ENCODE measurements around the gene TLR9.
"Not testable (repeated sequence)": the region's sequence is repeated elsewhere in the genome, so short reads cannot be mapped to it uniquely, and the experiment has no call there.

Gene TLR9

GRCh38 chr3:52194485-52195290 lies 30.8 kb downstream of the TLR9 start:
- DNase-seq = no peak

DNA sequence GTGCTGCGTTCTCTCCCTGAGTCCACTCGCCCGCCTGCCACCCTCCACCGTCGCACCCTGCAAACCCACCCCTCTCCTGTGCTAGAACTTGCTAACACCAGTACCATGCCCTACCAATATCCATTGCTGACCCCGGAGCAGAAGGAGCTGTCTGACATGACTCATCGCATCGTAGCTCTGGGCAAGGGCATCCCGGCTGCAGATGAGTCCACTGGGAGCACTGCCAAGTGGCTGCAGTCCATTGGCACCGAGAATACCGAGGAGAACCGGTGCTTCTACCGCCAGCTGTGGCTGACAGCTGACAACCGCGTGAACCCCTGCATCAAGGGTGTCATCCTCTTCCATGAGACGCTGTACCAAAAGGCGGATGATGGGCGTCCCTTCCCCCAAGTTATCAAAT lies 32.4 kb downstream of the TLR9 start:
- no peak for DNase-seq

DNA sequence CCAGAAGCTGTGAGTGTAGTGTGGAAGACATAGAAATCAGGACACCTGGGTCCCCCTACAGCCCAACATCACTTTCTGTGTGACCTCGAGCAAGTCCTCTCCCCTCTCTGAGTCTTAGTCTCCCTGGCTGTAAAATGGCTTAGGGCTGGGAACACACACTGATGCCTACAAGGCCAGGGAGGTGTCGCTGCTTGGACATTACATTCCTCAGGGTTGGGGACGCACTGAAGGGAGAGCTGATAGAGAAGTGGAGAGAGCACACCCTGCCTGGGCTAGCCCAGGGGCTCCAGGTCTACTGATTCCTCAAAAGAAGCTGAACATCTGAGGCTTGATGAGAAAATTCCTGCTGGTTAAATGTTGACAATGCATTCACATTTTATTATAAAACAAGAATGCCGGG lies 33.8 kb downstream of the TLR9 start:
- no peak for DNase-seq

GRCh38 chr3:52190294-52191074 lies 35.0 kb downstream of the TLR9 start:
- DNase-seq = peak; percentile 61

GRCh38 chr3:52188556-52188955 lies 36.9 kb downstream of the TLR9 start:
- DNase-seq = no peak

- no peak for DNase-seq
These were observed 38.7 kb downstream of the TLR9 start for GRCh38 chr3:52186729-52187128.

GRCh38 chr3:52185837-52186236 lies 39.6 kb downstream of the TLR9 start:
- DNase-seq = no peak

GRCh38 chr3:52185311-52185710 lies 40.1 kb downstream of the TLR9 start:
- no peak for DNase-seq

DNA sequence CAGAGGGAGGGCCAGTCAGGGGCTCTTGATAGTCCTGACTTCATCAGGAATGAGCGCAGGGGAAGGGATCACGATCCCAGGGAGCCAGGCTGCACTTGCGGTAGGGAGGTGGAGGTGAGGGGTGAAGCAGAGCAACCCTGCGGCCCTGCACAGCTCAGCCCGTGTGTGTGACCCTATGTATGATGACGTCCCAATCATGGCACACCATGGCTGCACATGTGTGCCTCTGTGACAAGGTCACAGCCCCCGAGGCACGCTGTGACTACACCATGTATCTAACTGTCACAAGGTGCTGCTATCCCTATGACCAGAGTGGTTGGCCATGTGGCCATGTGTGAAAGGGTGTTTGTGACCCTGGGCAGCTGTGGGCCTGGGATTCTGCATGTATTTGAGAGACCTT lies 40.8 kb downstream of the TLR9 start:
- DNase-seq = no peak

- DNase-seq = no peak
These were observed 41.5 kb downstream of the TLR9 start for GRCh38 chr3:52183786-52184445.

DNA sequence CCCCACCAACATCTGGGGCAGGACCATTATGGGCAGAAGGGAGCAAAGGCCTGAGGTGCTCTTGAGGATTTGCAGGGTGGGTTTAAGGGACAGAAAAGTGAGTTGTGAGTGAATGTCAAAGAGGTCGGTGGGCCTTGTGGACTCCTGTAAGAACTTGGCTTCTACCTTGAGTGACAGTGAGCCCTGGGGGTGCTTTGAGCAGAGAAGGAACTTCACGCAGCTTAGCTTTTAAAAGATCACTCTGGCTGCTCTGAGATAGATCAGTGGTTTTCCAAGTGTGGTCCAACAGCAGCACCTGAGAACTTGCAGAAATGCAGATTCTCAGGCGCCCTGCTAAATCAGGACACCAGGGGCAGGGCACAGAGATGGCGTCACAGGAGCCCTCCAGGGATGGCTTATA lies 42.8 kb downstream of the TLR9 start:
- DNase-seq = no peak

- no peak for DNase-seq
These were observed 43.2 kb downstream of the TLR9 start for GRCh38 chr3:52182196-52182595.

DNA sequence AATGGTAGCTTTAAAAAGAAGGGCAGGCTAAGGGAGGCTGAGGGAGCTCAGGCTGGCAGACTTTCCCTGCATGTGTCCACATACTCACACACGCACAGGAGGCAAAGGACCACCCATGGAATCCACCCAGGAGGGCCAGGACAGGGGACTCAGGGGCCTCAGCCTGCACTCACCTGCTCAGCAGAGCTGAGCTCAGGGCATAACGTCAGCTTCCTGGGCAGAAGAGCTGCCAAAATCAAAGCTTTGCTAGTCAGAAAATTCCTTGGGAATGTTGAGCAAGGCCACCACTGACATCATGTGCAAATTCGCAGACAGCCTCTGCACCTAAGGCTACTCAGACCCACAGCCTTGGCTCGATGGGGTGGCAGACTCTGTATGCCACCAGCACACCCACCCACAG lies 43.9 kb downstream of the TLR9 start:
- peak; percentile 40 for DNase-seq

GRCh38 chr3:52178537-52178936 lies 46.9 kb downstream of the TLR9 start:
- no peak for DNase-seq

GRCh38 chr3:52178126-52178525 lies 47.3 kb downstream of the TLR9 start:
- not testable (repeated sequence) for DNase-seq

- no peak for DNase-seq
These were observed 47.8 kb downstream of the TLR9 start for GRCh38 chr3:52177701-52178042.

DNA sequence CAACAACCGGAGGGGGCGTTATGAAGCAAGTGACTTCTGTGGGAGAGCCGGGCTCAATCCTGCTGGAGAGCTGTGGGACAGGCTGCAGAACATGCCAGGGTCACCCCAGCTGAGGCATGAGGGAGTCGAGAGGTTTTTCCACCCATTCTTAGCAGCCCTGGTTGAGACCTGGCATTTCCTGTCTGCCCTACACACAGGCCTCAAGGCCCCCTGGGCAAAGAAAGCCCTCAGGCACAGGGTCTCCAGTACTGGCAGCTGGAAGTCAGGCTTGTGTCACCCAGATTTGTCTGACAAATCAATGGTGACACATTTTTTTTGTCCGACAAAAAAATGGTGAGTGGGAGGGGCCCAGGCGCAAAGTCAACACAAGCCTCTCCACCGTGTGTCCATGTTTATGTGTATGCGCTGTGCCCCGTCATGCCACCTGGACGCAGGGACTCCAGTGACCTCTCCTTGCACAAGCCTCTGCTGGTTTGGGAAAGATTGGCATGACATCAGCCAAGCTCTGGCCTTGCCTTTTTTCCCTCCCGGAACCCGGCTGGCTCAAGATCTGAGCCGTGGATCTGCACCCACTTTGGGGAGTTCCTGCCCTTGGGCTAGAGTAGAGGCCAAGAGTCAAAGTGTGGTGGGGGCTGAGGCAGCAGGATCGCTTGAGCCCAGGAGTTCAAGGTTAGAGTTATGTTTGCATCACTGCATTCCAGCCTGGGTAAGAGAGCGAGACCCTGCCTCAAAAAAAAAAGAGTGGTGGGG lies 48.3 kb downstream of the TLR9 start:
- no peak for DNase-seq

GRCh38 chr3:52176180-52176752 lies 49.2 kb downstream of the TLR9 start:
- DNase-seq = no peak

- DNase-seq = no peak
These were observed 49.8 kb downstream of the TLR9 start for GRCh38 chr3:52175416-52176179.

DNA sequence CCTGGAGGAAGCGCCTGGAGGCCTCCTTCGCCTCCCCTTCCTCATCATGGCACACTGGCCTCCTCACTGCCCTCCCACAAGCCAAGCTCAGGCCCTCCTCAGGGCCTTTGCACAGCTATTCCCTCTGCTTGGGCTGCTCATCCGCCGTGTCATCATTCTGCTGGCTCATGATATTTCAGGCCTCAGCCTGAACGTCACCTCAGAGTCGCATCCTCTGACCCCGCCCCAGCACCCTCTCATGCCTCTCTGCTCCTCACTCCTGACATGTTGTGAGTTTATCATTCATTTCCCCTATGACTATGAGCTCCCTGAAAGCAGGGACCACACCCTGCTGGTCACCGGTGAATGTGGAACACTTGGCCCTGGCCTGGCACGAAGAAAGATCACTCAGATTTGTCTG lies 50.5 kb downstream of the TLR9 start:
- DNase-seq = no peak

DNA sequence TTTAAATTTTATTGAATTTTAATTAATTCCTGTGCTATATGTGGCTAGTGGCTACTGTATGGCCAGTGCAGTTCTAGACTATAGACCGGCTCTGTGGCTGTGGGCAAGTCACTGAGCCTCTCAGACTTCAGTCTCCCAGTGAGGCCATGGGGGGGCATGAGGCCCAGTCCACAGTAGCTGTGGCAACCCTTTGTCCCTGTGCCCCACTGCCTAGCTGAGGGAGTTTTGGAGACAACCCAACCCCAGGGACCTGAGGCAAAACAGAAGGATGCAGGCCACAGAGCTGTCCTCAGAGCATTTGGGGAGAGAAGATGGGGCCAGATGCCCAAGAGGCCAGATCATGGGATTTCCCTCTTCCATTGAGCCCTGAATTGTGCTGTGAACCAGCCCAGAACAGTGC lies 52.3 kb downstream of the TLR9 start:
- DNase-seq = no peak

GRCh38 chr3:52172262-52172757 lies 53.1 kb downstream of the TLR9 start:
- no peak for DNase-seq
